ENCODE measurements around the gene CUL4A. TPM values are rescaled to one million over a fixed set of nuclear protein-coding genes. Genes with fewer than 3 reads are reported as not detected.
"Not testable (repeated sequence)": the region's sequence is repeated elsewhere in the genome, so short reads cannot be mapped to it uniquely, and the experiment has no call there.

Gene CUL4A
- total RNA-seq, 2 experiments from 2014 or later: 54.6 to 56.6 TPM

GRCh38 chr13:113258321-113259054 is 49.1 kb downstream of the CUL4A start:
- H3K9me3 Mint-ChIP-seq: no peaks in the 10 kb centered on the region
- intact Hi-C loops (cut with DNase I, micrococcal nuclease): no loop called here
- Histone ChIP-seq H3K36me3 (ENCODE audit: insufficient read depth, low read length) (peaks cover 82% of the 10 kb centered on the region), H3K4me1 (ENCODE audit: insufficient read depth, low read length) (no peaks in the 10 kb centered on the region), H3K27ac (ENCODE audit: low read depth in 1 of 2, low read length in 2 of 2) (no peak overlapping the region), H3K27me3 (ENCODE audit: control insufficient read depth in 1 of 2, insufficient read depth in 2 of 2, low read length in 2 of 2) (no peaks in the 10 kb centered on the region), H3K4me3 (ENCODE audit: low read length) (no peak overlapping the region), H3K9me3 (ENCODE audit: control insufficient read depth in 1 of 2, insufficient read depth in 1 of 2, low read length in 2 of 2) (no peaks in the 10 kb centered on the region)
- no peaks in the 10 kb centered on the region for H3K4me1 Mint-ChIP-seq (ENCODE audit: low read depth)
- POLR2A ChIA-PET: no interaction called here
- no peaks in the 10 kb centered on the region for H3K27me3 Mint-ChIP-seq
- DNase-seq (no peak), ATAC-seq (ENCODE audit: poor library complexity) (no peak)
- peaks cover 76% of the 10 kb centered on the region for H3K36me3 Mint-ChIP-seq (ENCODE audit: low read depth)
- no peak overlapping the region for H3K4me3 Mint-ChIP-seq
- no peak overlapping the region for H3K27ac Mint-ChIP-seq
- CTCF ChIA-PET: interaction anchor here (0.6 kb wide), 1 partner anchor 35 kb away, joined by 4 read pairs; no protein-coding TSS in a partner anchor
- TF ChIP-seq CTCF (IDR thresholded peaks at IDR 0.05): no peak

- POLR2A ChIA-PET: no interaction called here
- intact Hi-C loops (cut with DNase I, micrococcal nuclease): no loop called here
- peaks cover 67% of the 10 kb centered on the region for H3K36me3 ChIP-seq (ENCODE audit: insufficient read depth, low read length)
- ATAC-seq (ENCODE audit: poor library complexity) (no peak), DNase-seq (no peak)
- H3K4me1 ChIP-seq (ENCODE audit: insufficient read depth, low read length): no peaks in the 10 kb centered on the region
- no peaks in the 10 kb centered on the region for H3K27me3 ChIP-seq (ENCODE audit: control insufficient read depth in 1 of 2, insufficient read depth in 2 of 2, low read length in 2 of 2)
- no peaks in the 10 kb centered on the region for H3K9me3 ChIP-seq (ENCODE audit: control insufficient read depth in 1 of 2, insufficient read depth in 1 of 2, low read length in 2 of 2)
- H3K9me3 Mint-ChIP-seq: no peaks in the 10 kb centered on the region
- H3K36me3 Mint-ChIP-seq (ENCODE audit: low read depth): peaks cover 60% of the 10 kb centered on the region
- no peak overlapping the region for H3K27ac ChIP-seq (ENCODE audit: low read depth in 1 of 2, low read length in 2 of 2)
- no peak overlapping the region for H3K4me3 Mint-ChIP-seq
- no peaks in the 10 kb centered on the region for H3K27me3 Mint-ChIP-seq
- TF ChIP-seq CTCF (IDR thresholded peaks at IDR 0.05): no peak
- H3K4me3 ChIP-seq (ENCODE audit: low read length): no peak overlapping the region
- CTCF ChIA-PET: no interaction called here
- H3K4me1 Mint-ChIP-seq (ENCODE audit: low read depth): no peaks in the 10 kb centered on the region
- no peak overlapping the region for H3K27ac Mint-ChIP-seq
Observed at GRCh38 chr13:113260996-113261395, 51.6 kb downstream of the CUL4A start.

- ATAC-seq (ENCODE audit: poor library complexity); H3K27ac Mint-ChIP-seq; H3K4me3 Mint-ChIP-seq; H3K27me3 ChIP-seq (ENCODE audit: control insufficient read depth in 1 of 2, insufficient read depth in 2 of 2, low read length in 2 of 2); H3K27me3 Mint-ChIP-seq; H3K27ac ChIP-seq (ENCODE audit: low read depth in 1 of 2, low read length in 2 of 2); intact Hi-C loops (cut with DNase I, micrococcal nuclease); DNase-seq; H3K4me1 Mint-ChIP-seq (ENCODE audit: low read depth); H3K9me3 Mint-ChIP-seq; POLR2A ChIA-PET; H3K4me3 ChIP-seq (ENCODE audit: low read length); CTCF ChIA-PET; H3K4me1 ChIP-seq (ENCODE audit: insufficient read depth, low read length); H3K9me3 ChIP-seq (ENCODE audit: control insufficient read depth in 1 of 2, insufficient read depth in 1 of 2, low read length in 2 of 2): not testable (repeated sequence)
- peaks cover 46% of the 10 kb centered on the region for H3K36me3 Mint-ChIP-seq (ENCODE audit: low read depth)
- H3K36me3 ChIP-seq (ENCODE audit: insufficient read depth, low read length): peaks cover 53% of the 10 kb centered on the region
Observed at GRCh38 chr13:113263016-113263415, 53.6 kb downstream of the CUL4A start.
